MM.1S (cell line): ENCODE results near the gene SEC14L2.

Experiments used
- DNase-seq: peaks from one replicate; pipeline ENCODE4 v3.0.0-alpha.2; 2015
- H2AFZ ChIP-seq: fragments of 300-600 bp; sonication (generic); 2 replicates; pipeline ENCODE4 v1.6.0; 2016; ENCODE audit warnings: antibody characterized with exemption, low read length
- H3F3A ChIP-seq: fragments of 300-600 bp; sonication (generic); 2 replicates; pipeline ENCODE4 v1.6.1; 2016; ENCODE audit warnings: mild to moderate bottlenecking, antibody characterized with exemption, low read length, moderate library complexity, mixed read lengths; ENCODE audit not compliant: insufficient read depth
- H3K27ac ChIP-seq: fragments of 300-600 bp; sonication (generic); 2 replicates; pipeline ENCODE4 v1.5.1; 2016; ENCODE audit warnings: mild to moderate bottlenecking, low read length
- H3K27me3 ChIP-seq: fragments of 300-600 bp; sonication (generic); replicated peaks from 2 replicates; pipeline ENCODE4 v1.6.0; 2016; ENCODE audit warnings: low read length; ENCODE audit not compliant: insufficient read depth
- H3K36me3 ChIP-seq: fragments of 300-600 bp; sonication (generic); replicated peaks from 2 replicates; pipeline ENCODE4 v1.6.1; 2016; ENCODE audit warnings: mild to moderate bottlenecking, low read length, mixed read lengths; ENCODE audit not compliant: insufficient read depth
- H3K4me1 ChIP-seq: fragments of 300-600 bp; sonication (generic); 2 replicates; pipeline ENCODE4 v1.6.1; 2016; ENCODE audit warnings: low read length, mixed read lengths
- H3K4me2 ChIP-seq: fragments of 300-600 bp; sonication (generic); 2 replicates; pipeline ENCODE4 v1.6.0; 2016; ENCODE audit warnings: low read depth, low read length
- H3K4me3 ChIP-seq: fragments of 300-600 bp; sonication (generic); 2 replicates; pipeline ENCODE4 v1.5.1; 2016; ENCODE audit warnings: low read length, mixed read lengths
- H3K79me2 ChIP-seq: fragments of 300-600 bp; sonication (generic); 2 replicates; pipeline ENCODE4 v1.6.1; 2016; ENCODE audit warnings: mixed run types, low read length, mixed read lengths
- H3K9ac ChIP-seq: fragments of 300-600 bp; sonication (generic); 2 replicates; pipeline ENCODE4 v1.6.1; 2016; ENCODE audit warnings: low read length, mixed read lengths
- H3K9me2 ChIP-seq: fragments of 300-600 bp; sonication (generic); replicated peaks from 2 replicates; pipeline ENCODE4 v1.6.1; 2016; ENCODE audit warnings: mild to moderate bottlenecking, low read length, mixed read lengths; ENCODE audit not compliant: insufficient read depth
- H3K9me3 ChIP-seq: fragments of 300-600 bp; sonication (generic); replicated peaks from 2 replicates; pipeline ENCODE4 v1.6.1; 2016; ENCODE audit warnings: mild to moderate bottlenecking, low read length, mixed read lengths; ENCODE audit not compliant: insufficient read depth
- H4K20me1 ChIP-seq: fragments of 300-600 bp; sonication (generic); 2 replicates; pipeline ENCODE4 v1.6.1; 2016; ENCODE audit warnings: mild to moderate bottlenecking, low read length, moderate library complexity, mixed read lengths; ENCODE audit not compliant: insufficient read depth
- CTCF ChIP-seq: fragments of 300-600 bp; sonication (generic); IDR thresholded peaks from 2 replicates; pipeline ENCODE4 v1.5.1; 2016; ENCODE audit warnings: antibody characterized with exemption, low read length, mixed read lengths
- EZH2 ChIP-seq: fragments of 300-600 bp; sonication (generic); optimal IDR thresholded peaks from 2 replicates; pipeline ENCODE3; 2017; ENCODE audit warnings: low read depth, mild to moderate bottlenecking, antibody characterized with exemption, low read length, mixed read lengths
- EZH2phosphoT487 ChIP-seq: fragments of 300-600 bp; sonication (generic); IDR thresholded peaks from 2 replicates; pipeline ENCODE4 v1.6.1; 2018; ENCODE audit warnings: antibody characterized with exemption, low read length

Gene SEC14L2

GRCh38 chr22:30397656-30398635, 1.1 kb downstream of the SEC14L2 start:
- DNase-seq = no peak
- Histone ChIP-seq H3K4me2 (peak overlapping the region; percentile 85; the same call in 1 of the 2 replicates), H3K27me3 (peaks cover 20% of the 10 kb centered on the region), H3K27ac (no peak overlapping the region), H3K9me3 (no peaks in the 10 kb centered on the region), H3K36me3 (no peaks in the 10 kb centered on the region), H3K4me3 (0 out of 2 replicates have a peak overlapping the region, but pooled peaks have one; percentile 59), H3K4me1 (no peaks in the 10 kb centered on the region), H2AFZ (no peak overlapping the region), H3F3A (no peaks in the 10 kb centered on the region), H3K9ac (no peak overlapping the region; the same call in 1 of the 2 replicates), H3K9me2 (no peaks in the 10 kb centered on the region), H4K20me1 (no peaks in the 10 kb centered on the region), H3K79me2 (no peaks in the 10 kb centered on the region)
- TF ChIP-seq EZH2phosphoT487 = no peak
- no peak for TF ChIP-seq CTCF
- TF ChIP-seq EZH2 = no peak

GRCh38 chr22:30398685-30399680, 2.2 kb downstream of the SEC14L2 start:
- Histone ChIP-seq H3K4me1 (no peaks in the 10 kb centered on the region), H3K4me2 (no peak overlapping the region), H3K4me3 (no peak overlapping the region), H3K79me2 (no peaks in the 10 kb centered on the region), H3K9me2 (no peaks in the 10 kb centered on the region), H3K9ac (no peak overlapping the region), H3K9me3 (no peaks in the 10 kb centered on the region), H2AFZ (no peak overlapping the region), H3F3A (no peaks in the 10 kb centered on the region), H3K27ac (no peak overlapping the region), H3K36me3 (no peaks in the 10 kb centered on the region), H4K20me1 (no peaks in the 10 kb centered on the region), H3K27me3 (peaks cover 20% of the 10 kb centered on the region)
- TF ChIP-seq CTCF (no peak), EZH2 (no peak), EZH2phosphoT487 (no peak)
- DNase-seq = no peak

- Histone ChIP-seq H4K20me1 (no peaks in the 10 kb centered on the region), H2AFZ (no peak overlapping the region), H3K9me2 (no peaks in the 10 kb centered on the region), H3K9me3 (no peaks in the 10 kb centered on the region), H3K27ac (no peak overlapping the region), H3K4me3 (no peak overlapping the region), H3K36me3 (no peaks in the 10 kb centered on the region), H3K9ac (no peak overlapping the region), H3K27me3 (peaks cover 20% of the 10 kb centered on the region), H3F3A (no peaks in the 10 kb centered on the region), H3K4me1 (no peaks in the 10 kb centered on the region), H3K4me2 (no peak overlapping the region), H3K79me2 (no peaks in the 10 kb centered on the region)
- DNase-seq = no peak
- TF ChIP-seq EZH2phosphoT487 (no peak), EZH2 (no peak), CTCF (no peak)
Measured at GRCh38 chr22:30399718-30400117, 2.9 kb downstream of the SEC14L2 start.
